SH-SY5Y (cell line): Measurements from ENCODE around the gene GALE.

Experiments
- GATA2 ChIP-seq: IDR thresholded peaks from 2 replicates; pipeline ENCODE4 v1.6.1; 2011; ENCODE audit warnings: mild to moderate bottlenecking, low read depth, low read length
- GATA3 ChIP-seq: IDR thresholded peaks from 2 replicates; pipeline ENCODE4 v1.6.1; 2011; ENCODE audit warnings: low read depth, mild to moderate bottlenecking, low read length, moderate library complexity

- no peak for TF ChIP-seq GATA3
- TF ChIP-seq GATA2: no peak
Measured at GRCh38 chr1:23824711-23825075, 24.1 kb upstream of the GALE start.
